Endothelial cell (in vitro differentiated cells): ENCODE data around the gene ALDH3A2. TPM values are rescaled to one million over a fixed set of nuclear protein-coding genes. Genes with fewer than 3 reads are reported as not detected.

Experiments used
- DNase-seq: peaks from one replicate; pipeline ENCODE4 v3.0.0; 2021; ENCODE audit warnings: low spot score
- H3K27ac Mint-ChIP-seq: one replicate; pipeline ENCODE4 v1.8.0; 2021; ENCODE audit warnings: mixed read lengths, inconsistent platforms; ENCODE audit not compliant: unreplicated experiment
- H3K27me3 Mint-ChIP-seq: one replicate; pipeline ENCODE4 v1.8.0; 2021; ENCODE audit warnings: mild to moderate bottlenecking, moderate library complexity, mixed read lengths, inconsistent platforms; ENCODE audit not compliant: unreplicated experiment
- H3K36me3 Mint-ChIP-seq: one replicate; pipeline ENCODE4 v1.8.0; 2021; ENCODE audit warnings: mild to moderate bottlenecking, low read depth, mixed read lengths, inconsistent platforms; ENCODE audit not compliant: unreplicated experiment
- H3K4me1 Mint-ChIP-seq: one replicate; pipeline ENCODE4 v1.8.0; 2021; ENCODE audit warnings: mild to moderate bottlenecking, mixed read lengths, inconsistent platforms; ENCODE audit not compliant: unreplicated experiment
- H3K4me3 Mint-ChIP-seq: one replicate; pipeline ENCODE4 v1.8.0; 2021; ENCODE audit warnings: mild to moderate bottlenecking, mixed read lengths, inconsistent platforms; ENCODE audit not compliant: unreplicated experiment
- H3K9me3 Mint-ChIP-seq: one replicate; pipeline ENCODE4 v1.8.0; 2021; ENCODE audit warnings: mixed read lengths, inconsistent platforms; ENCODE audit not compliant: unreplicated experiment
- CTCF ChIP-seq: fragments of 200-600 bp; sonication (generic); IDR thresholded peaks from one replicate; pipeline ENCODE4 v1.5.0; 2021; ENCODE audit warnings: antibody characterized with exemption; ENCODE audit not compliant: unreplicated experiment
- total RNA-seq: library from RNA; stranded (reverse); fragmentation: NEBNext Ultra II Directional; extraction: Animal tissue kit (Norgen Biotek cat#: 25700); gene quantifications from one replicate; pipeline ENCODE4 v1.2.1, GENCODE V29; 2021; ENCODE audit not compliant: unreplicated experiment

The ALDH3A2 gene
- total RNA-seq, 1 donor from 2014 or later, result 21.0 TPM

GRCh38 chr17:19716108-19717030 is 67.8 kb downstream of the ALDH3A2 start, which contains the start of gene SLC47A2:
Gene SLC47A2 (minus strand): TSS chr17:19716584. CDS start chr17:19716555, 29 bp downstream.
- H3K4me1 Mint-ChIP-seq, result no peaks in the 10 kb centered on the region
- no peaks in the 10 kb centered on the region for H3K9me3 Mint-ChIP-seq
- no peak within 1 kb of the TSS for H3K27ac Mint-ChIP-seq
- no peak for TF ChIP-seq CTCF
- H3K27me3 Mint-ChIP-seq, result peaks cover 8% of the 10 kb centered on the region
- no peaks in the 10 kb centered on the region for H3K36me3 Mint-ChIP-seq
- DNase-seq, result no peak
- no peak within 1 kb of the TSS for H3K4me3 Mint-ChIP-seq

DNA sequence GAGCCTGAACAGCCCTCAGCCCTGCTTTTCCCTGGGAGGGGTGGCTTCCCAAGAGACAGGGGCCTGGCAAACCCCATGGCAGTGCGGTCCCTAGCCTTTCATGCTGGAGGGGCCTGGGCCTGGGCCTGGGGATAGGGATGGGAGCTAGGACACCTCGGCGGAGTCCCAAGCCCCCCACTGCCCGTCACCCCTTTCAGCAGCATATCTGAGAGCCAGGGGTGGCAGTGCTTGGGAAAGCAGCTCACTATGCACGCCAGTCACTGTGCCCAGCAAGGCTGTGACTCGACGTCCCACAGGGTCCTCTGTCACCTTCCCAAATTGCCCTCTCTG is 68.4 kb downstream of the ALDH3A2 start:
- peaks cover 8% of the 10 kb centered on the region for H3K27me3 Mint-ChIP-seq
- H3K36me3 Mint-ChIP-seq, result no peaks in the 10 kb centered on the region
- no peak for TF ChIP-seq CTCF
- no peaks in the 10 kb centered on the region for H3K9me3 Mint-ChIP-seq
- no peaks in the 10 kb centered on the region for H3K4me1 Mint-ChIP-seq
- no peak overlapping the region for H3K27ac Mint-ChIP-seq
- no peak overlapping the region for H3K4me3 Mint-ChIP-seq
- DNase-seq, result no peak

DNA sequence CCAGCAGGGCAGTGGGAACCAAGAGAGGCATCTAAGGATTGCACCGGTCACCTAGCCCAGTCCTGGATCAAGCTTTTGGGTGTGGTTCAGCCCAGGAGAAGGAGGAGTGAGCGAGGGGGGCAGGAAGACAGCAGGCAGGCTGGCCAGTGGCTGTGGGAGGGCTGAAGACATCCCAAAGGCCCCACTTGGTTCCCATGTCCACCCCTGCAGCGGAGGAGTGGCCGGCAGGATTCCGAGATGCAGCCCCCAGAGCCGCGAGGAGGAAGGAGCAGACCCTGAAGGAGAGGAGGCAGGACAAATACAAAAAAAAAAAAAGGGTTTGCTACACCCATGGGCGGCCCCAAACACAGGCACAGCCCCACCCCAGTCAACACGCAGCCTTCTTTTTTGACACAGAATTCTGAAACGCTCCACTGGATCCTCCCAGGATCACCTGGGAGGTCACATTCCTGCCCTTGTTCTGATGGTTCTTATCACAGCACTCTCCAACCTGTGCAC is 68.9 kb downstream of the ALDH3A2 start:
- DNase-seq, result no peak
- no peak overlapping the region for H3K27ac Mint-ChIP-seq
- H3K36me3 Mint-ChIP-seq, result no peaks in the 10 kb centered on the region
- no peak overlapping the region for H3K4me3 Mint-ChIP-seq
- TF ChIP-seq CTCF, result no peak
- H3K4me1 Mint-ChIP-seq, result no peaks in the 10 kb centered on the region
- no peaks in the 10 kb centered on the region for H3K9me3 Mint-ChIP-seq
- H3K27me3 Mint-ChIP-seq, result peaks cover 8% of the 10 kb centered on the region

DNA sequence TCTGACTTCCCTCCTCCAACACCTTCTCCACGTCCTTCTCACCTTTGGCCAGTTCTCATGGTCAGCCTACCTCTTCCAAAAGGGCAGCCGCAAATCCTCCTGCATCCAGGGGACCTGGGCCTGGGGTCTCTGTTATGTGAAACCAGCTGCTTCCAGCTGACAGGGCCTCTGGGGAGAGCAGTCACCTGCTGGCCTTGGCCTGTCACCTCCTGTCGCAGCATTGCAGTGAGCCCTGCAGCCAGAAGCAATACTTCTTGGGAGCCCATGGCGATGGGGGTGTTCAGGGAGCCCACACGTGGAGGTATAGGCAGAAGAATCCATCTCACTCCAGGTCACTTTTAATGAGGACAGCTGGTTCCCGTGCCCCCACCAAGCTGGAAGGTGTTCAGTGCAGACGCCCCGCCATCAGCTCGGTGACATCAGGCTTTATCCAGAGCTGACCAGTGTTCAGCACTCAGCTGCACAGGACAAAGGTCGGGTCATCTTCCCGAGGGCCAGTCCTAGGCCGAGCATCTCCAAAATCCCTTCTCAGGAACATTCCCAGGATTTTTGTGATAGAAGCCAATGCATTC is 69.6 kb downstream of the ALDH3A2 start:
- peaks cover 8% of the 10 kb centered on the region for H3K27me3 Mint-ChIP-seq
- DNase-seq, result no peak
- H3K4me1 Mint-ChIP-seq, result no peaks in the 10 kb centered on the region
- no peaks in the 10 kb centered on the region for H3K36me3 Mint-ChIP-seq
- no peak overlapping the region for H3K27ac Mint-ChIP-seq
- no peak for TF ChIP-seq CTCF
- no peaks in the 10 kb centered on the region for H3K9me3 Mint-ChIP-seq
- no peak overlapping the region for H3K4me3 Mint-ChIP-seq
